ENCODE measurements around the gene SNAI3. TPM values are rescaled to one million over a fixed set of nuclear protein-coding genes. Genes with fewer than 3 reads are reported as not detected.
A peak's percentile ranks its signal among the peaks of the same experiment; 100 is the strongest.

The SNAI3 gene
- polyA plus RNA-seq, 4 donors, result 0.50 to 0.87 (median 0.61) TPM

DNA sequence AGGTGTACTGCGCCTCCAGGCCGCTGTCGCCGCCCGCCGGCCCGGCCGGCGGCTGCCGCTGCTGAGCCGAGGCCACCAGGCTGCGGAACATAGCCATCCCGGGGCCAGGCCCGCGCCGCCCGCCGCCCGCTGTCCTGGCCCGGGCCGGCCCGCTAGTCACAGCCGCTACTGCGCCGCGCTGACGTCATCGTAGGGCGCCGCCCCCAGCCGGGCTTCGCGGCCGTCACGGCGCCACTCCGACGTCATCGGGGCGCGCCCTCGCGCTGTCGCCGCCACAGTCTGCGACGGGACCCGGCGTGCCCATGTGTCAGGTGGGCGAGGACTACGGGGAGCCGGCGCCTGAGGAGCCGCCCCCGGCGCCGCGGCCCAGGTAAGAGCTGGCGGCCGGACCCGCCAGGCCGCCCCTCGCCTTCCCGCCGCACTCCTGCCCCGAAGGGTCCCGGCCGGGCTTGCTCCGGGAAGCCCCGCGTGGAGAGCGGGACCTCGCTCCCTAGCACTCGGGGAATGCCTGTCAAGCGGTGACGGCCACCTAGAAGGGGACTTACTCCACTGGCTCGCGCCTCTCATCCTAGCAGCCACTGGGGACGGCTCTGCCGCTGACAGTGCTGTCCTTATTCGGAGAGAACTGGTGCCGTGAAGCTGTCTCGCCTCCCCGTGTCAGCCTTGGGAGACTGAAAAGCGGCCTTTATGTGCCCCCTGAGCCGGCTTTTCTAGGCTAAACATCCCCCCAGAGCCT lies 20.1 kb upstream of the SNAI3 start, which contains the start of the genes CTU2 and RNF166:
Gene CTU2 (plus strand): TSS at position 275 of the 736 bp plus-strand sequence. CDS start 28 bp downstream, at position 303.
Gene RNF166 (minus strand): TSS at position 180 of the 736 bp plus-strand sequence. CDS start 83 bp downstream, at position 97.
- peak; percentile 64 to 73 (median 66) for DNase-seq (ENCODE audit: low read depth in 4 of 4, low spot score in 3 of 4)

DNA sequence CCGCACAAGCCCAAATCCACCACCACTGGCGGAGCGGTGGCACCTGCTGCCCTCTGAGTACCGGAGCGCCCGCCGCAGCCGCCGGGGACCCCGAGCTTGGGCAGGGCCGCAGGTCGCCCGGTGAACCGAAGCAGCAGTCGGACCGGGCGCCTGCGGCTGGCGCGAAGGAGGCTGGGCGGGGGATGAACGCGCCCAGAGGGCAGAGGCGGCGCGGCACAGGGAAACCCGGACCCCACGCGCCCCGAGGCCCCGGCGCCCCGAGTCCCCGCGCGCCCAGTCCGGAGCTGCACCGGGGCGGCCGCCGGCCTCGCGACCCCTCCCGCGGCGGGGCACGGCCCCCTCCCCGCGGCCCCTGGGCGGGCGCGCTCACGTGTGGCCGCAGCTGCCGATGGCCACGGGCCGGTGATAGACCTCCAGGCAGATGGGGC lies 19.5 kb upstream of the SNAI3 start:
- no peak for DNase-seq (ENCODE audit: low read depth in 4 of 4, low spot score in 3 of 4)

DNA sequence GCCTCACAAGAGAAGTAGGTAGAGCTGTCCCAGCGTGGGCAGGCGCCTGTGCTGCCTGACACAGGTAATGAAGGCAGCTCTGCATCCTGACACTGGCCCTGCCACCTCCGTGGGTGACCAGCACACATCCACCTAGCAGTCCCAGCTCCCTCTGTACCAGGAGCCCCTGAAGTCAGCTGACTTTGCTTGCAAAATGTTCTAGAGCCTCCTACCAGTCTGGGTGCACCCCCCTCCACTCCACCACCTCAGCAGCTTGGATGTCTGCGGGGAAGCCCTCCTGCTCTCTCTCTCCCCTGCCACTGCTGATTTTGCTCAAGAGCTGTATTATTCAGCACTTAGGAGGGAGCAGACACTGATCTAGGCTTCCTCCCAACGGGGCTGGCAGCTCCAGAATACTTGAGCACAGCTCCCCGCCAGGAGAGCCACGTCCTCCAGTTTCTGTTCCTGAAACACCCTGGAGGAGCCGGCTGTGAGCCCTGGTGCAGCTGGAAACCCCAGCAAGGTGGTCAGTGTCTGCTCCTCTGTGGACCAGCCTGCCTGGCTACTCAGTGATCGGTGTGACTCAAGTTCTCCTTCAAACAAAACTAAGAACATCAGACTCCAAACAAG lies 18.9 kb upstream of the SNAI3 start:
- no peak for DNase-seq (ENCODE audit: low read depth in 4 of 4, low spot score in 3 of 4)

DNA sequence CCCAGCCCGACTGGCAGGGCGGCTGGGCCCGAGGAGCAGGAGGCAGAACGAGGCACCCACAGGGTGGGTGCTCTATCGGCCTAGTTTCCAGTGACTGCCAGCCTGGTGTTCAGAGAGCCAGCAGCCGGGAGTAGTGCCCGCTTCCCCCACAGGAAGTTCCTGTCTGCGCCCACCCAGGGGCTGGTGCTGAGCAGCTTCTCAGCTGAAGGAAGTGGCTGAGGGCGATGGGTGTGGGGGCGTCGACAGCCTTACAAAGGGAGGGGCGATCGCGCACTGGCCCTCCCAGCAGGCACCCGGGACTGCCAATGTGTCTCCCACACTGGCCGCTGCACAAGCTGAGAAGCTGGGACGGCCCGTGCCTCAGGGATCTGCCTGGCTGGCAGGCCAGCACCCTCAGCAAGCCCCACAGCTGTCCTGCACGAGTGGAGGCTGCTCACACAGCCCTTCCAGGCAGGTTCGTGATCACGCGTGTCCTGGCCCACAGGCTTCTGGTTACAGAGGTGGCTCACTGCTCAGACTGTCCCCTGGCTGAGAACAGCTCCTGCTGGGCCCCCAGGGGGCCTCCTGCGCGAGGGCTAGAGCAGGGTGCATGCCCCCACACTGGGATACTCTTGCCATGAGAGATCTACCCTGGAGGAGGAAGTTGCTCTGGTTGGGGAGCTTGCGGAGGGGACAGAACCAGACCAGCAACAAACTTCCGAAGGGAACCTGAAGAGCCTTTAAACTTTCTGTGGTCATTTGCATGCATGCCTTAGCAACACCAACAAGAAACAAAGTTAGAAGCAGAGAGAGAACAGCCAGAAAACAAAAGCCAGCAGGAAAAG lies 17.4 kb upstream of the SNAI3 start:
- no peak for DNase-seq (ENCODE audit: low read depth in 4 of 4, low spot score in 3 of 4)

DNA sequence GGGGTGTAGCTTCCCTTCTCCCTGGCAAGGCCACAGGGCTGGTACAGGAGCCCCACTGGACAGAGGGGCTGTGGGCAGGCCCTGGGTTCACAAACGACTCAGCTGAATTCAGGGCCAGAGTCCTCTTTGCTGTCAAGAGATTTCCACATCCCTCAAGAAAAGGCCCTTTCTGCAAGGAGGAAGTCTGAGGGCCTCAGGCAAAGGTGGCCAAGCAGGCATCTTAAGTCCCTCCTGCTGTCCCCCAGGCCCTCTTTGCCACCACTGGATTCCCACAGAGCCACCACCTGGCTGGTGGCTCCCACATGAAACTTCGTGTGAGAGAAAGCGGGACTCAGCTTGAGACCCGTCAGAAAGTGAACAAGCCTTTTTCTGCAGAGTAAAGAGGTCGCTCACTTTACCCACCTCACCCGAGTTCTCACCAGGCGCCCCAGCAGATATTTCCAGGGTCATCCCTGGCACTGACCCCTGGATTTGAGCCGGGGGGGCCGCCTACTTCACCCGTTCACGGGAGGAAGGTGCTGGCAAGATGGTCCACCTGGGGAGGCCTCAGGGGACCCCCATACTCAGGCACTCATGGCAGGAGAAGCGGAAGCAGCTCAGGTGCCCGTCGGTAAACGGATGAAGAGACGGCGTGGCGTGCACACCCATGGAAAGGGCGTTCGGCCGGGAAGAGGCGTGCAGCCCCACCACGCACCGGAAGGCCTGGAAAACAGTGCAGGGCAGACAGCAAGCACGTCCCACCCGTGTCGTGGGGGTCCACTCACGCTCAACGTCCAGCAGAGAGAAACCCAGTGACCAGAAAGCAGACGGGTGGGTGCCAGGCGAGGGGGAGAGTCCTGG lies 16.3 kb upstream of the SNAI3 start:
- no peak for DNase-seq (ENCODE audit: low read depth in 4 of 4, low spot score in 3 of 4)

DNA sequence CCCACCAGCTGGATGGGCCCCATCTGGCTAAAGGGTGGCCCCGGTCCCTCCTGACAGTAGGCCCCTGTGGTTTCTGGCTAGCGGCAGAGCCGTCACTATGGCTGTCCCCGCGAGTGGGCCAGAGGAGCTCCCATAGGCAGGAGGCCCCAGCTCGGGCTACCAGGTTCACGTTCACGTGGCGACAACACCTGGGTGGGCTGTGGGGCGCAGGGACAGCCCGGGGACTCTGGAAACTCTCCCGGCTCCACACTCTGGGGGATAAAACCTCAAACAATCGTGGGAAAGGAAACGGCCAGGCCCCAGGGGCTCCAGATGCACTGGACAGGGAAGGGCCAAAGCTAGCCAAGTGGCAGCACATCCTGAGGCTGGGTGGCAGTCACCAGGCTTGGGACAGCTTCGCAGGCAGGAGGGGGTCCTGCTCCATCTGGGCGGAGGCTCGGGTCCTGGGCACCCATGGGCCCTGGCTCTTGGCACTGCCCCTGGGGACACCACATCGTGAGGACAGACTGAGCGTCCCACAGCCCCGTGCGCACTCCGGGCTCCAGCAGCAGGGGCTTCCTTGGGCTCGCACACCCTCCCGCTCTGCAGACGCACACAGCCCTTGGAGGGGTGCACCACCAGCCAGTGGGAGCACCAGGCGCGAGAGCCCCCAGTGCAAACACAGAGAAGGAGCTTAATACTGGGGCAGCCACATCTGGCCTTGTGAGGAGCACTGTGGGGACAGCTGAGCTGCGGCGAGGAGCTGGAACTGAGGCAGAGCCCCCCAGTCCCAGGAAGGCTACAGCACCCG lies 15.5 kb upstream of the SNAI3 start:
- no peak for DNase-seq (ENCODE audit: low read depth in 4 of 4, low spot score in 3 of 4)

DNA sequence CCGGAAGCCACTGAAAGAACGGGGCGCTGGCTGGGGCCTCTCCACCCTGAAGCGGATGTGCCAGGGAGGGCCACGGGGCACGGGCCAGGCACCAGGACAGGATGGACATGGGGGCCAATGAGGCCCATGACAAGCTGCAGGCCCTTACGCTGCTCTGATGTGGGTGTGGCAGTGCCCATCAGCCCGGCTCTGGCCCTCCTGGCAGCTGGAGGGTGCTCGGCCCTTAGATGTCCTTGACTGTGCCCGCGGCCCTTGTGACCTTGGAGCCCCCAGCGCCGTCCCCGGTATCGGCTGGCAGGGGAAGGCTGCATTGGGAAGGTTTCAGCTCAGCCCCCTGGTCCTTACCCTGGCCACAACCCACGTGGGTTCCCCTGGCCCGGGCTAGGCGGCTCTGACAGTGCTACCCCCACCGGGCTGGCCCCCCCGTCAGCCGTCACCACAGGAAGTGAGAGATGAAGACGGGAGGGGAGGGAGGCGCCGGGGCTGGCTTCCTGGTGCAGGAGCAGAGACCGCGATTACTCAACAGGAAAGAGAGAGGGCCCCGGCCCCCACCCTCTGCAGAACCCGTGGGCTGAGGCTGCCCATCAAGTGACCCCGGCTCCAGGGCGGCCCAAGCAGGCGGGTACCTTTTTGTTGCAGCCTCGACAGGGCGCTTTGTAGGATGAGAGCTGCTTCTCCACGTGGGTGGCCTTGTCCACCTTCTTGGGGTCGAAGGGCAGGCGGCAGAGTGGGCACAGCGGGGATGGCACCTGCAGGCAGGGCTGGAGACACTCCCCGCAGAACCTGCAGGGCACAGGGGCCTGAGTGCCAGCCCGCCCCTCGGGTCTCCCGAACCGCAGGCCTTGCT lies 14.6 kb upstream of the SNAI3 start:
- peak in 3 of 4 donors; percentile 20 to 42 (median 26) for DNase-seq (ENCODE audit: low read depth in 4 of 4, low spot score in 3 of 4)

DNA sequence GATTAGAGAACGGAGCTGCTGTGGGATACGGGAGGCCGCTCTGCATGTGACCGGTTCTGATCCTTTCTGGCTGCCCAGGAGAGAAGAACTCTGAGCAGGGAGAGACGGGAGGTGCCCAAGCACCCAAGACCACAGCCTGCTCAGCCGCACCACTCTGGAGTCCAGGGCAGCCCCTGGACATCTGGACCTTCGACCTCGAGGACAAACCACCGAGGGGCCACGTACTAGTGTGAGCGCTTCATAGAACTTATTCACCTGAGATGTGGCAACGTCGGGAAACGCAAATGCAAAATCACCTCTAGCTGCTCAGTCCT lies 14.0 kb upstream of the SNAI3 start:
- DNase-seq (ENCODE audit: low read depth in 4 of 4, low spot score in 3 of 4), result no peak

DNA sequence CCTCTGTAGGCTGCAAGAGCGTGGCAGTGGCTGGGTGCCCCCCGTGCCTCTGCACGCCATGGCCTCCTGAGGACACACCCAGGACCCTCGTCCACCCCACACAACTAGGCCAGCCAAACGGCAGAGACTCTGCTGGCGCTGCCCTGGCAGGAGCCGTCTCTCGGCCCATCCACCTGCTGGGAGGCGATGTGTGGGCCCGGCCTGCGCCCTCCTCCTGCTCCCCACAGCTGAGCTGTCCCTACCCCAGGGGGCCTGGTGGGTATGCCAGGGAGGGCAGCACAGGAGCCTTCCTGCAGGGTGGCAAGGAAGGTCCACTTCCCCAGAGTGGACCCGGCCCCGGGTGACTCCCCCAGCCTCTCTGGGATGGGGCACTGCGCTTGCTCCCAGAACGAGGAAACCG lies 12.9 kb upstream of the SNAI3 start:
- DNase-seq (ENCODE audit: low read depth in 4 of 4, low spot score in 3 of 4), result no peak

DNA sequence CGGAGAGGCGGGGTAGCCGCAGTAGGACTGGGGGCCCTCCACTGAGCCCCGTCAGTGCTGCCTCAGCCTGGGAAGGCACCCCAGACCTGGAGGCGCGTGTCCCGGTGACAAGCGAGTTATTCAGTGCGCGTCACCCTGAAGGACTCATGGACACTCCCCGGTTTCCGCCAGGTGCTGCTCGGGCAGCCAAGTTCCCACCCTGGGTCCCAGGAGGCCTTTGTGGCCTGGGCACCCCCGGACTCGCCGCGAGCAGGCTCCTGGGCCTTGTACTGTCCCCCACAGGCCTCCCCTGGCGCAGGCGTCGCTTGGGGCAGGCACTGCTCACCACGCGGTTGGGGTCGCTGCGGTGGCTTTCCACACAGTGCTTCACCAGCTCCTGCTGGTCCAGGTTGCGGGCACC lies 12.3 kb upstream of the SNAI3 start:
- DNase-seq (ENCODE audit: low read depth in 4 of 4, low spot score in 3 of 4), result no peak

DNA sequence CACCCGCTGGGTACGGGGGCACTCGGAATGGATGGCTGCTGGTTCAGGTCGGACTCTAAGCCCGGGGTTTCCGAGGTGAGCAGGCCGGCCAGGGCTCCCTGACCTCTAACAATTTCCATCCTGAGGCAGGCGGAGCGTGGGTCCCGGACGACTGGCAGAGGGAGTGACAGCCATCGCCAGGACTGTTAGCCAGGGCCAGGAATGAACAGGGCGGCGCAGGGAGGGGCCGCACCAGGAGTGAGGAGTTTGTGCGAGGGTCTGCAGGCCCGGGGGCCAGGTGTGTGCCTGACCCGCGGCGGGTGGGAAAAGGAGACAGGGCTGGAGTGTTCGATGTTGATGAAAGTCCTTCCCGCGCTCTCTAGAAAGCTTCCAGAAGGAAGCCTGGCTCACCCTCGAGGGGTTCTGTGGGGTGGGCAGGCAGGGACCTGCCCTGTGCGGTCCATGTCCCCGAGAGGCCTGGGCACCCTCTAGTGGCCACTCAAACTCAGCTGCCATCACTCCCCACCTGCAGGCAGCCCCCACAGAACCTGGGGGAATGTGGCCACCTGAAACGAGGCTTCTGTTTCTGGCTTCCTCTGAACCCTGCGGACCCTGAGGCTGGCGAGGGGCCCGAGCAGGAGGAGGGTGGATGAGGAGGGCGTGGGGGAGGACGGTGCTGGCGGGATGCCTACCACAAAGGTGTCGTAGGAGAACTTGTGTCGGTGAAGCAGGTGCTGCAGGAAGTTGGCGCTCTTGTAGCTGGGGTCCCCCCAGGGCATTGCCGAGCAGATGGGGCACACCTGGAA lies 11.7 kb upstream of the SNAI3 start:
- DNase-seq (ENCODE audit: low read depth in 4 of 4, low spot score in 3 of 4), result no peak

DNA sequence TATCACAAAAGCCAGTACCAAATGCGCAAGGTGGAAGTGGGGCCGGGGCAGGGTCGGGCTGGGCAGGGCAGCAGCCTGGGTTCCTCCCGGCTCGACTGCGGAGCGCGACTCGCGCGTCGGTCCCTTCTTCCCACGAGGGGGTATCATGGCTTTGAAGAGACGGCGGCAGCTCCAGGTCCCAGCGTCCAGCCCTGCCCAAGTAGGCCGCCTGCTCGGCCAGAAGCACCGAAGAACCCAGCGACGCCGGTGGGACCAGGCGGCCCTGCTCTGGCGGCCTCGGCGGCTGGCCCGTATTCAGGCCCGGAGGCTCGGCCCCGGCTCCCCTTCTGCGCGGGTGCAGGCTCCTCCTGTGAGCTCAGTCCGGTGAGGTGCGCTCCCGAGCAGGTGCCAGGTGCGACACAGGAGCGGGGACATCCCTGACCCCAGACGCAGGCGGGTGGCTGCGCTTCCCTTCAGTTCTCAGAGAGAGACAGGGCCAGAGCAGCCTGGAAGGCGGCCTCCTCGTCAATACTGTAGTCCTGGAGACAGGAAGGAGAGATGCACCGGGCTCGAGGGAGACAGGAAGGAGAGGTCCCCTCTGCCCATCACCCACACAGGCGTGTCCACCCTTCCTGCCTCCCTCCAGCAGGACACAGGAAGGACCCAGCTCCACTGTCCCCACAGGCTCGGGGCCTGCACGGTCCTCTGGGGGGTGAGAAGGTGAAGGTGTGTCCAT lies 11.0 kb upstream of the SNAI3 start:
- DNase-seq (ENCODE audit: low read depth in 4 of 4, low spot score in 3 of 4), result no peak

DNA sequence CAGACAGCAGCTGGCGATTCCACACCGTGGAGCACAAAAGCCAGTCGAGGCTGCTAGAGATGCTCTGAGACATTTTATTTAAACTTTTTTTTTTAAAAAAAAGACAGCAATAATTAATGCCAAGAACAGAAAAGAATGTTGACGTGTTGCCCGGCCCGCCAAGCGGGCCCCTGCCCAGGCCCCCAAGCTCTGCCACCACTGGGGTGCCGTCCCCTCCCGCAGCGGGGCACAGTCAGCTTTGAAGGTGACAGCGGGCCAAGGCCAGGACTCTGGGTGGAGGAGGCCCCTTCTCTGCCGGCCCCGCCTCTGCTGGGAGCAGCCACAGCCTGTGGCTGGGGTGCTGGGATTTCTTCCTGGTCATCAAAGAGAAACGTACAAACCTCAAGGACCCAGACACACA lies 10.1 kb upstream of the SNAI3 start:
- no peak for DNase-seq (ENCODE audit: low read depth in 4 of 4, low spot score in 3 of 4)

DNA sequence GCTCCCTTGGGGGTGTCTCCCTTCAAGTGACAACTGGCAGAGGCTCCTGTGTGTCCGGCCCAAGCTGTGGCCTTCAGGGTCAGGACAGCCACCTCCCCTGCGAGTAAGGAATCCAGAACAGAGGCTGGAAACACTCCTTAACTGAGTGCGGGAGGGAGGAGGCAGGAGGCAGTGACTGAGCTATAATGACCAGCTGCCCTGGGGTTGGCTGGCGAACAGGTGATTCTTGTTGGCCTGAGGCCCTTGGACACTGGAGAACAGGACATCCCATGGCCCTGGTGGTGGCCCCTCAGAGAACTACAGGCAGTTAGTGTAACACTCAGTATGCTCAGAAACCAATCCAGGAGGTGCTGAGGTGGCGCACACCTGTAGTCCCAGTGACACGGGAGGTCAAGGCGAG lies 9.4 kb upstream of the SNAI3 start:
- no peak for DNase-seq (ENCODE audit: low read depth in 4 of 4, low spot score in 3 of 4)

DNA sequence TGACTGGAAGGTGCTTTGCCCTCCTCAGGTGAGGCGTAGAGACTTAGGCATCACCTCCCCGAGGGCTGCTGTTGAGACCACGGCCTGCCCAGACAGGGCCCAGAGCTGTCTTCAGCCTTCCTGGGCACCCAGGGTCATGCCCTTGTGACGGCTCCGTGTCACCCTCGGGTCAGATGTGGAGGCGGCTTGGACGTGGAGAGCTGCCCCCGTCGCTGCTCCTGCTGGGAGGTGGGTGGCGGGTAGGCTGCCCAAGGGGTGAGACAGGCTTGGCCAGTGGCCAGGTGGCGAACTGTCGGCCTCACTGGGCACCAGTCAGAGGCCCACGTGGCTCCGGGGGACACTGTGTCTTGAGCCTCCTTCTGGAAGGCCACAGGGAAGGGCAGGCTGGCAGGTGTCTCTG lies 8.9 kb upstream of the SNAI3 start:
- no peak for DNase-seq (ENCODE audit: low read depth in 4 of 4, low spot score in 3 of 4)

DNA sequence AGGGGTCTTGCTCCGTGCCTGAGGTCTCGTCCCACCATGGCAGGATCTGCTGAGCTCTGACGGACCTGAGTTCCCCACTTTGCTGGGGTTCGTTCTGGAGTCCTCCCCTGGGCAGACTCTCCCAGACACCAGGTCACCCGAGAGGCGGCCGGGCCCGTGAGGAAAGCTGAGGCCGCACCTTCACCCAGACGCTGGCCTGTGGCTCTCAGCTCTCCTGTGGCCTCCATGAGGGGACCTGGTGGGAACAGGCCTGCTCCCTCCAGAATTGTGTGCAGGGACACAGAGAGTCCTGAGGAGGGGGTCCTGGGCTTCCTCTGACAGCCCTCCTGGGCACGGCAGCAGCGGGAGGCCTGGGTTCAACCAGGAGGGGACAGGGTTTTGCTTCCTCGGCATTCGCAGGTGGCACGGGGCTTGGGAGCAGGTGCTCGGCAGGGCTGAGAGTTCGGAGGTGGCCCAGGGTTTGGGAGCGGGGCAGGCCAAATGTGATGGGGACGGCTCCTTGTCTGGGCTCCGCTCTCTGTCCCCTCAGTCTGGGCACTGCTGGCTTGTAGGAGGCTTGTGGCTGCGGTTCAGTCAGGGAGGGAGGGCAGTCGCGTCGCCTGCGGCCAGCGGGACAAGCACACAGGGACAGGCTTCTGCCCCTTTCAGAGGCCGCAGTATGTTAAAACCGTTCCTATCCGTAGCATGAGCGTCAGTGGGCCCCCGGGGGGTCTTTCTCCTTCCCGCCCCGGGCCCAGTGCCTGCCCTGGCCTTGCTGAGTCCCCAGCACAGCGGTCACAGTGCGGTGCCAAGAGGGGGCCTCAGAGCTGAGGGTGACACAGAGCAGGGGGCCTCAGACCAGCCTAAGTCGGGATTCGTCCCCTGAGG lies 8.1 kb upstream of the SNAI3 start:
- DNase-seq (ENCODE audit: low read depth in 4 of 4, low spot score in 3 of 4), result no peak
